SK-N-SH treated with all-trans-retinoic acid at 6 μM for 48 hours (cell line): Measurements from ENCODE around the gene SDR9C7.
"Not testable (repeated sequence)": the region's sequence is repeated elsewhere in the genome, so short reads cannot be mapped to it uniquely, and the experiment has no call there.

Experiments used
- CREB5 ChIP-seq: fragments of 250-450 bp; sonication (Bioruptor Pico); IDR thresholded peaks from 2 replicates; pipeline ENCODE4 v1.5.1; 2020; ENCODE audit warnings: low read depth, mild to moderate bottlenecking, moderate library complexity
- CSDC2 ChIP-seq: fragments of 250-450 bp; sonication (Bioruptor Pico); IDR thresholded peaks from 2 replicates; pipeline ENCODE4 v1.5.0; 2020; ENCODE audit warnings: mild to moderate bottlenecking, moderate library complexity
- ESRRG ChIP-seq: fragments of 250-450 bp; sonication (Bioruptor Pico); IDR thresholded peaks from 2 replicates; pipeline ENCODE4 v1.6.1; 2021; ENCODE audit warnings: mild to moderate bottlenecking
- PATZ1 ChIP-seq: fragments of 250-450 bp; sonication (Bioruptor Pico); IDR thresholded peaks from 2 replicates; pipeline ENCODE4 v1.8.0; 2020; ENCODE audit warnings: mild to moderate bottlenecking, moderate library complexity, borderline replicate concordance
- TSHZ2 ChIP-seq: fragments of 250-450 bp; sonication (Bioruptor Pico); IDR thresholded peaks from 2 replicates; pipeline ENCODE4 v1.5.0; 2020; ENCODE audit warnings: mild to moderate bottlenecking, moderate library complexity
- ZFP3 ChIP-seq: fragments of 250-450 bp; sonication (Bioruptor Pico); IDR thresholded peaks from 2 replicates; pipeline ENCODE4 v1.5.0; 2020; ENCODE audit warnings: mild to moderate bottlenecking, moderate library complexity
- ZFP30 ChIP-seq: fragments of 450-650 bp; formaldehyde crosslinking; IDR thresholded peaks from 2 replicates; pipeline ENCODE4 v1.5.0; 2022; ENCODE audit warnings: mild to moderate bottlenecking, moderate library complexity

GRCh38 chr12:56882407-56882806 lies 51.8 kb downstream of the SDR9C7 start:
- TF ChIP-seq ZFP30 (CRISPR knock-in tag); CREB5 (CRISPR knock-in tag); ESRRG (CRISPR knock-in tag); TSHZ2; PATZ1 (CRISPR knock-in tag); CSDC2 (CRISPR knock-in tag); ZFP3 (CRISPR knock-in tag): not testable (repeated sequence)
